ENCODE results near the gene CBFB. TPM values are rescaled to one million over a fixed set of nuclear protein-coding genes. Genes with fewer than 3 reads are reported as not detected.

CBFB gene
- total RNA-seq, 1 experiment from 2014 or later: 87.1 TPM

- Mint-ChIP-seq H3K4me1 (ENCODE audit: insufficient read depth, unreplicated experiment) (peaks cover 2% of the 10 kb centered on the region), H3K9me3 (ENCODE audit: unreplicated experiment) (no peaks in the 10 kb centered on the region), H3K4me3 (ENCODE audit: unreplicated experiment) (peak overlapping the region; percentile 76), H3K27ac (ENCODE audit: low read depth, unreplicated experiment) (peak overlapping the region; percentile 35), H3K36me3 (ENCODE audit: insufficient read depth, unreplicated experiment) (peaks cover 17% of the 10 kb centered on the region), H3K27me3 (ENCODE audit: insufficient read depth, unreplicated experiment) (no peaks in the 10 kb centered on the region)
- DNase-seq (ENCODE audit: unreplicated experiment): peak; percentile 43
- no TSS peak for BruUV-seq (replicated peaks)
- intact Hi-C loops (cut with micrococcal nuclease): no loop called here
- ChIA-PET CTCF (interaction anchor here (0.7 to 2.0 kb wide), 5 partner anchors 11 to 155 kb away, joined by 3 to 13 read pairs (median 5); no protein-coding TSS in a partner anchor), POLR2A (interaction anchor here (0.6 to 4.2 kb wide), 27 partner anchors 9 to 218 kb away, joined by 3 to 37 read pairs (median 3); partner anchors contain the start of genes CES4A, FBXL8, FHOD1 and PDP2)
- TF ChIP-seq CTCF (IDR thresholded peaks at IDR 0.05; ENCODE audit: unreplicated experiment): no peak
Measured at GRCh38 chr16:67029254-67030096, 526 bp downstream of the CBFB start.

- Mint-ChIP-seq H3K9me3 (ENCODE audit: unreplicated experiment) (no peaks in the 10 kb centered on the region), H3K36me3 (ENCODE audit: insufficient read depth, unreplicated experiment) (peaks cover 17% of the 10 kb centered on the region), H3K4me1 (ENCODE audit: insufficient read depth, unreplicated experiment) (peaks cover 6% of the 10 kb centered on the region), H3K4me3 (ENCODE audit: unreplicated experiment) (peak overlapping the region; percentile 76), H3K27ac (ENCODE audit: low read depth, unreplicated experiment) (peak overlapping the region; percentile 35), H3K27me3 (ENCODE audit: insufficient read depth, unreplicated experiment) (no peaks in the 10 kb centered on the region)
- DNase-seq (ENCODE audit: unreplicated experiment): no peak
- TF ChIP-seq CTCF (IDR thresholded peaks at IDR 0.05; ENCODE audit: unreplicated experiment): no peak
- CTCF ChIA-PET: interaction anchor here (0.6 to 2.0 kb wide), 9 partner anchors 12 to 167 kb away, joined by 3 to 6 read pairs (median 4); no protein-coding TSS in a partner anchor
- POLR2A ChIA-PET: interaction anchor here (0.6 to 4.2 kb wide), 27 partner anchors 10 to 217 kb away, joined by 3 to 37 read pairs (median 3); partner anchors contain the start of genes CES4A, FHOD1, PDP2 and TRADD
- no TSS peak for BruUV-seq (replicated peaks)
- intact Hi-C loops (cut with micrococcal nuclease): no loop called here
Measured at GRCh38 chr16:67030221-67030962, 1.4 kb downstream of the CBFB start.

- CTCF ChIA-PET: interaction anchor here (0.9 kb wide), 1 partner anchor 67 kb away, joined by 3 read pairs; no protein-coding TSS in a partner anchor
- no peak for DNase-seq (ENCODE audit: unreplicated experiment)
- POLR2A ChIA-PET: interaction anchor here (0.6 to 1.7 kb wide), 4 partner anchors 10 to 290 kb away, joined by 3 to 6 read pairs (median 3); no protein-coding TSS in a partner anchor
- Mint-ChIP-seq H3K4me3 (ENCODE audit: unreplicated experiment) (no peak overlapping the region), H3K27ac (ENCODE audit: low read depth, unreplicated experiment) (no peak overlapping the region), H3K36me3 (ENCODE audit: insufficient read depth, unreplicated experiment) (peaks cover 32% of the 10 kb centered on the region), H3K4me1 (ENCODE audit: insufficient read depth, unreplicated experiment) (peaks cover 6% of the 10 kb centered on the region), H3K27me3 (ENCODE audit: insufficient read depth, unreplicated experiment) (no peaks in the 10 kb centered on the region), H3K9me3 (ENCODE audit: unreplicated experiment) (no peaks in the 10 kb centered on the region)
- BruUV-seq (replicated peaks): no TSS peak
- no peak for TF ChIP-seq CTCF (IDR thresholded peaks at IDR 0.05; ENCODE audit: unreplicated experiment)
- intact Hi-C loops (cut with micrococcal nuclease): no loop called here
Measured at GRCh38 chr16:67034487-67034886, 5.5 kb downstream of the CBFB start.

GRCh38 chr16:67035364-67035763, 6.4 kb downstream of the CBFB start:
- no peak for DNase-seq (ENCODE audit: unreplicated experiment)
- Mint-ChIP-seq H3K27ac (ENCODE audit: low read depth, unreplicated experiment) (peak overlapping the region; percentile 49), H3K9me3 (ENCODE audit: unreplicated experiment) (no peaks in the 10 kb centered on the region), H3K27me3 (ENCODE audit: insufficient read depth, unreplicated experiment) (no peaks in the 10 kb centered on the region), H3K36me3 (ENCODE audit: insufficient read depth, unreplicated experiment) (peaks cover 37% of the 10 kb centered on the region), H3K4me3 (ENCODE audit: unreplicated experiment) (no peak overlapping the region), H3K4me1 (ENCODE audit: insufficient read depth, unreplicated experiment) (peaks cover 6% of the 10 kb centered on the region)
- CTCF ChIA-PET: interaction anchor here (0.7 kb wide), 1 partner anchor 163 kb away, joined by 4 read pairs; no protein-coding TSS in a partner anchor
- POLR2A ChIA-PET: interaction anchor here (0.7 to 1.7 kb wide), 2 partner anchors 9 to 134 kb away, joined by 3 to 6 read pairs; no protein-coding TSS in a partner anchor
- intact Hi-C loops (cut with micrococcal nuclease): no loop called here
- no peak for TF ChIP-seq CTCF (IDR thresholded peaks at IDR 0.05; ENCODE audit: unreplicated experiment)
- no TSS peak for BruUV-seq (replicated peaks)
